Measurements from ENCODE around the gene CAV2. TPM values are rescaled to one million over a fixed set of nuclear protein-coding genes. Genes with fewer than 3 reads are reported as not detected.

Gene CAV2
- polyA plus RNA-seq (2013, experiment 1 of 2) = 53.9 TPM
- polyA plus RNA-seq (2013, experiment 2 of 2) = 58.7 TPM

GRCh38 chr7:116499168-116500077 is at the start of gene CAV2:
Gene CAV2, plus strand, starts transcription at chr7:116499738. Its CDS starts 44 bp downstream, at chr7:116499782.
- Histone ChIP-seq H2BK5ac (ENCODE audit: low read depth, low read length, poor library complexity, severe bottlenecking) (peak within 1 kb of the TSS; percentile 89), H2BK120ac (ENCODE audit: low read depth, low read length) (peak within 1 kb of the TSS; percentile 71), H3K27me3 (ENCODE audit: control insufficient read depth in 1 of 2, insufficient read depth in 1 of 2, low read length in 2 of 2) (no peaks in the 10 kb centered on the region), H3K23ac (ENCODE audit: low read length in 2 of 2) (peak within 1 kb of the TSS; percentile 9 to 16), H3K18ac (ENCODE audit: low read depth in 1 of 2, low read length in 2 of 2) (peak within 1 kb of the TSS; percentile 94 to 96), H3K79me1 (replicated peaks; ENCODE audit: low read length, poor library complexity, severe bottlenecking) (no peaks in the 10 kb centered on the region), H3K9ac (ENCODE audit: low read length) (peak within 1 kb of the TSS; percentile 94), H2AK5ac (ENCODE audit: low read length, severe bottlenecking) (peak within 1 kb of the TSS; percentile 37), H3K4me1 (ENCODE audit: control insufficient read depth, insufficient read depth, low read depth, low read length) (peaks cover 7% of the 10 kb centered on the region), H3K4me3 (ENCODE audit: insufficient read depth in 1 of 2, low read depth in 1 of 2, low read length in 2 of 2) (peak within 1 kb of the TSS; percentile 91 to 93), H3K27ac (ENCODE audit: low read length, poor library complexity, severe bottlenecking) (peak within 1 kb of the TSS; percentile 95), H3K4me2 (ENCODE audit: low read length, poor library complexity, severe bottlenecking) (peak within 1 kb of the TSS; percentile 73), H3K4ac (ENCODE audit: low read depth in 1 of 2, low read length in 2 of 2) (peak within 1 kb of the TSS; percentile 77 to 95), H4K8ac (ENCODE audit: low read length) (peak within 1 kb of the TSS; percentile 97), H4K91ac (ENCODE audit: low read length) (peak within 1 kb of the TSS; percentile 91), H3K36me3 (ENCODE audit: control insufficient read depth in 1 of 2, insufficient read depth in 2 of 2, low read depth in 1 of 2, low read length in 2 of 2) (peaks cover 4 to 18% of the 10 kb centered on the region in 2 experiments), H2BK15ac (ENCODE audit: low read depth, poor library complexity, severe bottlenecking) (peak within 1 kb of the TSS; percentile 98), H2BK12ac (ENCODE audit: low read length in 2 of 2) (peak within 1 kb of the TSS; percentile 80 to 99), H3K9me3 (ENCODE audit: control insufficient read depth, low read length) (no peaks in the 10 kb centered on the region), H3K14ac (ENCODE audit: low read length in 2 of 2) (peak within 1 kb of the TSS in 1 of 2 experiments; percentile 98), H2AFZ (ENCODE audit: low read depth, low read length) (peak within 1 kb of the TSS; percentile 74)
- WGBS = 5% methylated on average over 60 of the region's 86 CpGs
- DNase-seq = peak; percentile 67

GRCh38 chr7:116449950-116450349 is 49.6 kb upstream of the CAV2 start:
- H3K4me2 ChIP-seq (ENCODE audit: low read length, poor library complexity, severe bottlenecking) = no peak overlapping the region
- H2AK5ac ChIP-seq (ENCODE audit: low read length, severe bottlenecking) = no peak overlapping the region
- H4K8ac ChIP-seq (ENCODE audit: low read length) = no peak overlapping the region
- no peak overlapping the region for H2BK15ac ChIP-seq (ENCODE audit: low read depth, poor library complexity, severe bottlenecking)
- H3K36me3 ChIP-seq (ENCODE audit: control insufficient read depth in 1 of 2, insufficient read depth in 2 of 2, low read depth in 1 of 2, low read length in 2 of 2) = no peaks in the 10 kb centered on the region
- H3K9ac ChIP-seq (ENCODE audit: low read length) = peak overlapping the region; percentile 16
- H3K27ac ChIP-seq (ENCODE audit: low read length, poor library complexity, severe bottlenecking) = no peak overlapping the region
- no peak overlapping the region for H3K18ac ChIP-seq (ENCODE audit: low read depth in 1 of 2, low read length in 2 of 2)
- H3K4me3 ChIP-seq (ENCODE audit: insufficient read depth in 1 of 2, low read depth in 1 of 2, low read length in 2 of 2) = no peak overlapping the region
- H3K27me3 ChIP-seq (ENCODE audit: control insufficient read depth in 1 of 2, insufficient read depth in 1 of 2, low read length in 2 of 2) = no peaks in the 10 kb centered on the region
- H3K9me3 ChIP-seq (ENCODE audit: control insufficient read depth, low read length) = no peaks in the 10 kb centered on the region
- no peak overlapping the region for H2AFZ ChIP-seq (ENCODE audit: low read depth, low read length)
- 79% methylated on average over 4 of the region's 4 CpGs for WGBS
- H3K4me1 ChIP-seq (ENCODE audit: control insufficient read depth, insufficient read depth, low read depth, low read length) = peaks cover 2% of the 10 kb centered on the region
- H4K91ac ChIP-seq (ENCODE audit: low read length) = no peak overlapping the region
- H3K79me1 ChIP-seq (replicated peaks; ENCODE audit: low read length, poor library complexity, severe bottlenecking) = no peaks in the 10 kb centered on the region
- no peak overlapping the region for H2BK5ac ChIP-seq (ENCODE audit: low read depth, low read length, poor library complexity, severe bottlenecking)
- H2BK120ac ChIP-seq (ENCODE audit: low read depth, low read length) = no peak overlapping the region
- no peak overlapping the region for H2BK12ac ChIP-seq (ENCODE audit: low read length in 2 of 2)
- no peak overlapping the region for H3K4ac ChIP-seq (ENCODE audit: low read depth in 1 of 2, low read length in 2 of 2)
- no peak for DNase-seq
- no peak overlapping the region for H3K14ac ChIP-seq (ENCODE audit: low read length in 2 of 2)
- H3K23ac ChIP-seq (ENCODE audit: low read length in 2 of 2) = no peak overlapping the region

GRCh38 chr7:116451957-116452729 is 47.4 kb upstream of the CAV2 start:
- no peak overlapping the region for H3K23ac ChIP-seq (ENCODE audit: low read length in 2 of 2)
- H4K8ac ChIP-seq (ENCODE audit: low read length) = no peak overlapping the region
- H2AK5ac ChIP-seq (ENCODE audit: low read length, severe bottlenecking) = peak overlapping the region; percentile 52
- no peak overlapping the region for H2BK12ac ChIP-seq (ENCODE audit: low read length in 2 of 2)
- DNase-seq = no peak
- H3K9me3 ChIP-seq (ENCODE audit: control insufficient read depth, low read length) = no peaks in the 10 kb centered on the region
- no peaks in the 10 kb centered on the region for H3K36me3 ChIP-seq (ENCODE audit: control insufficient read depth in 1 of 2, insufficient read depth in 2 of 2, low read depth in 1 of 2, low read length in 2 of 2)
- no peak overlapping the region for H3K4ac ChIP-seq (ENCODE audit: low read depth in 1 of 2, low read length in 2 of 2)
- H3K9ac ChIP-seq (ENCODE audit: low read length) = no peak overlapping the region
- H2BK15ac ChIP-seq (ENCODE audit: low read depth, poor library complexity, severe bottlenecking) = no peak overlapping the region
- no peak overlapping the region for H3K4me2 ChIP-seq (ENCODE audit: low read length, poor library complexity, severe bottlenecking)
- no peaks in the 10 kb centered on the region for H3K79me1 ChIP-seq (replicated peaks; ENCODE audit: low read length, poor library complexity, severe bottlenecking)
- H4K91ac ChIP-seq (ENCODE audit: low read length) = no peak overlapping the region
- no peak overlapping the region for H2BK5ac ChIP-seq (ENCODE audit: low read depth, low read length, poor library complexity, severe bottlenecking)
- no peaks in the 10 kb centered on the region for H3K27me3 ChIP-seq (ENCODE audit: control insufficient read depth in 1 of 2, insufficient read depth in 1 of 2, low read length in 2 of 2)
- 100% methylated on average over 2 of the region's 2 CpGs for WGBS
- peaks cover 2% of the 10 kb centered on the region for H3K4me1 ChIP-seq (ENCODE audit: control insufficient read depth, insufficient read depth, low read depth, low read length)
- no peak overlapping the region for H3K27ac ChIP-seq (ENCODE audit: low read length, poor library complexity, severe bottlenecking)
- H2AFZ ChIP-seq (ENCODE audit: low read depth, low read length) = no peak overlapping the region
- H3K18ac ChIP-seq (ENCODE audit: low read depth in 1 of 2, low read length in 2 of 2) = no peak overlapping the region
- H3K14ac ChIP-seq (ENCODE audit: low read length in 2 of 2) = no peak overlapping the region
- H3K4me3 ChIP-seq (ENCODE audit: insufficient read depth in 1 of 2, low read depth in 1 of 2, low read length in 2 of 2) = no peak overlapping the region
- no peak overlapping the region for H2BK120ac ChIP-seq (ENCODE audit: low read depth, low read length)

GRCh38 chr7:116454377-116454776 is 45.2 kb upstream of the CAV2 start:
- no peaks in the 10 kb centered on the region for H3K27me3 ChIP-seq (ENCODE audit: control insufficient read depth in 1 of 2, insufficient read depth in 1 of 2, low read length in 2 of 2)
- no peaks in the 10 kb centered on the region for H3K36me3 ChIP-seq (ENCODE audit: control insufficient read depth in 1 of 2, insufficient read depth in 2 of 2, low read depth in 1 of 2, low read length in 2 of 2)
- no peak overlapping the region for H3K4ac ChIP-seq (ENCODE audit: low read depth in 1 of 2, low read length in 2 of 2)
- no peak overlapping the region for H4K8ac ChIP-seq (ENCODE audit: low read length)
- no peak overlapping the region for H3K4me2 ChIP-seq (ENCODE audit: low read length, poor library complexity, severe bottlenecking)
- H3K9me3 ChIP-seq (ENCODE audit: control insufficient read depth, low read length) = no peaks in the 10 kb centered on the region
- no peak overlapping the region for H2BK120ac ChIP-seq (ENCODE audit: low read depth, low read length)
- H2BK5ac ChIP-seq (ENCODE audit: low read depth, low read length, poor library complexity, severe bottlenecking) = no peak overlapping the region
- no peaks in the 10 kb centered on the region for H3K4me1 ChIP-seq (ENCODE audit: control insufficient read depth, insufficient read depth, low read depth, low read length)
- no peak for DNase-seq
- no peak overlapping the region for H4K91ac ChIP-seq (ENCODE audit: low read length)
- no peak overlapping the region for H3K18ac ChIP-seq (ENCODE audit: low read depth in 1 of 2, low read length in 2 of 2)
- H3K4me3 ChIP-seq (ENCODE audit: insufficient read depth in 1 of 2, low read depth in 1 of 2, low read length in 2 of 2) = no peak overlapping the region
- no peak overlapping the region for H2AFZ ChIP-seq (ENCODE audit: low read depth, low read length)
- no peak overlapping the region for H3K27ac ChIP-seq (ENCODE audit: low read length, poor library complexity, severe bottlenecking)
- H2BK12ac ChIP-seq (ENCODE audit: low read length in 2 of 2) = no peak overlapping the region
- H2BK15ac ChIP-seq (ENCODE audit: low read depth, poor library complexity, severe bottlenecking) = no peak overlapping the region
- H3K79me1 ChIP-seq (replicated peaks; ENCODE audit: low read length, poor library complexity, severe bottlenecking) = no peaks in the 10 kb centered on the region
- no peak overlapping the region for H3K23ac ChIP-seq (ENCODE audit: low read length in 2 of 2)
- H3K9ac ChIP-seq (ENCODE audit: low read length) = peak overlapping the region; percentile 76
- WGBS = no CpG with 5 or more reads among the region's 2 CpGs
- H3K14ac ChIP-seq (ENCODE audit: low read length in 2 of 2) = no peak overlapping the region
- H2AK5ac ChIP-seq (ENCODE audit: low read length, severe bottlenecking) = no peak overlapping the region
